Measurements from ENCODE around the gene PDE11A.

- TF ChIP-seq POLR2AphosphoS5 (IDR thresholded peaks at IDR 0.05; ENCODE audit: low read depth, low read length): no peak
- no peak for TF ChIP-seq REST (IDR thresholded peaks at IDR 0.05; ENCODE audit: insufficient read depth in 1 of 2, low read depth in 2 of 2, low read length in 2 of 2)
- TF ChIP-seq SIN3A (IDR thresholded peaks at IDR 0.05; ENCODE audit: borderline replicate concordance, insufficient read depth, low read length): no peak
Measured at GRCh38 chr2:177688844-177689243, 383.7 kb downstream of the PDE11A start.
